ENCODE results near the gene PERM1.

DNA sequence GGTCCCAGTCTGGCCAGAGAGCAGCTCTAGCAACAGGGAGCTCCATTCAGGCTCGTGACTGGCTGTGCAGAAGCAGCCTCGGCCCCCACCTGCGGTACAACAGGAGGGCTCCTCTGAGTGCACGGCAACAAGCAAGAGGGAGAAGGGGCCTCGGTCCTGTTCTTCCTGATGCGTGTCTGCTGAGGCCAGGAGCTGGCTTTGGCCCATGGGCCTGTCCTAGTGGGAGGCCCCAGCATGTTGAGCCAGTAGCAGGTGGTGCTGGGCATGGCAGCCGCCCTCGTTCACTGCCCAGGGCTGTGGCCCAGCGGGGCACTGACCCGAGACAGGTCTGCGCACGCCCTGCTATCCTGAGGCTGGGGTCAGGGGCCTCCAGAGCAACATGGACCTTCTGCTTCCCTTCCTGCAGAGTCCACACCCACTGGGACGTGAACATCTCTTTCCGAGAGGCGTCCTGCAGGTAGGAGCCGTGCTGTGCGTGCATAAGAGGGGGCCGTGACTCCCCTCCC, 51.2 kb downstream of the PERM1 start:
- TF ChIP-seq, protein P1, sequence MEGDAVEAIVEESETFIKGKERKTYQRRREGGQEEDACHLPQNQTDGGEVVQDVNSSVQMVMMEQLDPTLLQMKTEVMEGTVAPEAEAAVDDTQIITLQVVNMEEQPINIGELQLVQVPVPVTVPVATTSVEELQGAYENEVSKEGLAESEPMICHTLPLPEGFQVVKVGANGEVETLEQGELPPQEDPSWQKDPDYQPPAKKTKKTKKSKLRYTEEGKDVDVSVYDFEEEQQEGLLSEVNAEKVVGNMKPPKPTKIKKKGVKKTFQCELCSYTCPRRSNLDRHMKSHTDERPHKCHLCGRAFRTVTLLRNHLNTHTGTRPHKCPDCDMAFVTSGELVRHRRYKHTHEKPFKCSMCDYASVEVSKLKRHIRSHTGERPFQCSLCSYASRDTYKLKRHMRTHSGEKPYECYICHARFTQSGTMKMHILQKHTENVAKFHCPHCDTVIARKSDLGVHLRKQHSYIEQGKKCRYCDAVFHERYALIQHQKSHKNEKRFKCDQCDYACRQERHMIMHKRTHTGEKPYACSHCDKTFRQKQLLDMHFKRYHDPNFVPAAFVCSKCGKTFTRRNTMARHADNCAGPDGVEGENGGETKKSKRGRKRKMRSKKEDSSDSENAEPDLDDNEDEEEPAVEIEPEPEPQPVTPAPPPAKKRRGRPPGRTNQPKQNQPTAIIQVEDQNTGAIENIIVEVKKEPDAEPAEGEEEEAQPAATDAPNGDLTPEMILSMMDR (conservative IDR thresholded peaks at IDR 0.05; ENCODE audit: low read length) = no peak
- no peak for TF ChIP-seq EZH2phosphoT487 (IDR thresholded peaks at IDR 0.05; ENCODE audit: borderline replicate concordance)

Measured in Loucy (cell line).